Activated CD4-positive, alpha-beta T cell treated with anti-CD3 and anti-CD28 coated beads, Interleukin-2, Interleukin-6, amounts not matched to agents 100 ng/mL and 50 ng/mL, durations not matched to agents 16 hours and 8 hours (primary cell): ENCODE measurements around the gene OR52D1.

Experiments
- DNase-seq: peaks from one replicate; pipeline ENCODE4 v3.0.0-alpha.2; 2020

Gene OR52D1

GRCh38 chr11:5514841-5515240, 26.4 kb downstream of the OR52D1 start:
- DNase-seq = no peak

- DNase-seq = no peak
Observed at GRCh38 chr11:5516599-5516998, 28.1 kb downstream of the OR52D1 start, which contains the start of gene UBQLNL. Gene UBQLNL, minus strand, starts transcription at chr11:5516699. Its CDS starts 258 bp downstream, at chr11:5516441.

GRCh38 chr11:5521540-5521939, 33.1 kb downstream of the OR52D1 start:
- no peak for DNase-seq

GRCh38 chr11:5522308-5522707, 33.8 kb downstream of the OR52D1 start:
- no peak for DNase-seq

- no peak for DNase-seq
Observed at GRCh38 chr11:5524756-5525155, 36.3 kb downstream of the OR52D1 start.

GRCh38 chr11:5527716-5528115, 39.2 kb downstream of the OR52D1 start:
- no peak for DNase-seq

- DNase-seq = no peak
Observed at GRCh38 chr11:5528495-5528894, 40.0 kb downstream of the OR52D1 start.

GRCh38 chr11:5531053-5531831, 42.8 kb downstream of the OR52D1 start:
- no peak for DNase-seq

GRCh38 chr11:5534046-5534445, 45.6 kb downstream of the OR52D1 start:
- DNase-seq = no peak

- no peak for DNase-seq
Observed at GRCh38 chr11:5536482-5536881, 48.0 kb downstream of the OR52D1 start.
